ENCODE data around the gene RAB28. TPM values are rescaled to one million over a fixed set of nuclear protein-coding genes. Genes with fewer than 3 reads are reported as not detected.

Gene RAB28
- total RNA-seq, 1 donor from 2014 or later: 67.3 TPM

- TF ChIP-seq, protein P1, sequence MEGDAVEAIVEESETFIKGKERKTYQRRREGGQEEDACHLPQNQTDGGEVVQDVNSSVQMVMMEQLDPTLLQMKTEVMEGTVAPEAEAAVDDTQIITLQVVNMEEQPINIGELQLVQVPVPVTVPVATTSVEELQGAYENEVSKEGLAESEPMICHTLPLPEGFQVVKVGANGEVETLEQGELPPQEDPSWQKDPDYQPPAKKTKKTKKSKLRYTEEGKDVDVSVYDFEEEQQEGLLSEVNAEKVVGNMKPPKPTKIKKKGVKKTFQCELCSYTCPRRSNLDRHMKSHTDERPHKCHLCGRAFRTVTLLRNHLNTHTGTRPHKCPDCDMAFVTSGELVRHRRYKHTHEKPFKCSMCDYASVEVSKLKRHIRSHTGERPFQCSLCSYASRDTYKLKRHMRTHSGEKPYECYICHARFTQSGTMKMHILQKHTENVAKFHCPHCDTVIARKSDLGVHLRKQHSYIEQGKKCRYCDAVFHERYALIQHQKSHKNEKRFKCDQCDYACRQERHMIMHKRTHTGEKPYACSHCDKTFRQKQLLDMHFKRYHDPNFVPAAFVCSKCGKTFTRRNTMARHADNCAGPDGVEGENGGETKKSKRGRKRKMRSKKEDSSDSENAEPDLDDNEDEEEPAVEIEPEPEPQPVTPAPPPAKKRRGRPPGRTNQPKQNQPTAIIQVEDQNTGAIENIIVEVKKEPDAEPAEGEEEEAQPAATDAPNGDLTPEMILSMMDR (IDR thresholded peaks at IDR 0.05): no peak
- TF ChIP-seq EZH2 (IDR thresholded peaks at IDR 0.05) (no peak), EZH2phosphoT487 (IDR thresholded peaks at IDR 0.05) (no peak)
- DNase-seq (ENCODE audit: low spot score): no peak
- H3K36me3 Mint-ChIP-seq: peaks cover 11% of the 10 kb centered on the region
These were observed 135.0 kb downstream of the RAB28 start for GRCh38 chr4:13349096-13349495.

GRCh38 chr4:13348216-13348615 is 135.9 kb downstream of the RAB28 start:
- no peaks in the 10 kb centered on the region for H3K4me1 ChIP-seq
- no peaks in the 10 kb centered on the region for H3K79me2 ChIP-seq (ENCODE audit: low read depth)
- H3K4me2 ChIP-seq: no peak overlapping the region
- no peak overlapping the region for H3K27ac ChIP-seq
- no peak for DNase-seq (ENCODE audit: low spot score)
- no peak overlapping the region for H3K9ac ChIP-seq
- no peaks in the 10 kb centered on the region for H3K27me3 ChIP-seq
- peaks cover under 1% of the 10 kb centered on the region for H3K27me3 Mint-ChIP-seq (ENCODE audit: insufficient read depth, low read depth)
- H3K36me3 Mint-ChIP-seq: peaks cover 11% of the 10 kb centered on the region
- no peaks in the 10 kb centered on the region for H3K36me3 ChIP-seq
- H2AFZ ChIP-seq (replicated peaks): no peak overlapping the region
- H4K20me1 ChIP-seq (ENCODE audit: low read depth): no peaks in the 10 kb centered on the region
- H3K9me3 ChIP-seq (ENCODE audit: low read depth): no peaks in the 10 kb centered on the region
- peaks cover 2% of the 10 kb centered on the region for H3K9me3 Mint-ChIP-seq
- H3K4me3 Mint-ChIP-seq: no peak overlapping the region
- H3K27ac Mint-ChIP-seq: no peak overlapping the region
- H3F3A ChIP-seq (ENCODE audit: low read depth): no peaks in the 10 kb centered on the region
- TF ChIP-seq, protein P1 (IDR thresholded peaks at IDR 0.05): no peak
- no peak for TF ChIP-seq EZH2 (IDR thresholded peaks at IDR 0.05)
- TF ChIP-seq EZH2phosphoT487 (IDR thresholded peaks at IDR 0.05): no peak
- no peaks in the 10 kb centered on the region for H3K4me1 Mint-ChIP-seq
- H3K4me3 ChIP-seq: no peak overlapping the region

More at GRCh38 chr4:13349096-13349495, 135.0 kb downstream of the RAB28 start:
- peaks cover 2% of the 10 kb centered on the region for H3K27me3 Mint-ChIP-seq (ENCODE audit: insufficient read depth, low read depth)
- Histone ChIP-seq H3K9ac (no peak overlapping the region), H3K36me3 (no peaks in the 10 kb centered on the region), H3F3A (ENCODE audit: low read depth) (no peaks in the 10 kb centered on the region), H3K4me1 (no peaks in the 10 kb centered on the region), H3K4me3 (no peak overlapping the region), H3K79me2 (ENCODE audit: low read depth) (no peaks in the 10 kb centered on the region), H3K9me3 (ENCODE audit: low read depth) (no peaks in the 10 kb centered on the region), H3K27me3 (no peaks in the 10 kb centered on the region), H2AFZ (replicated peaks) (no peak overlapping the region), H3K27ac (no peak overlapping the region), H3K4me2 (no peak overlapping the region), H4K20me1 (ENCODE audit: low read depth) (no peaks in the 10 kb centered on the region)
- no peak overlapping the region for H3K4me3 Mint-ChIP-seq
- H3K4me1 Mint-ChIP-seq: no peaks in the 10 kb centered on the region
- peaks cover 2% of the 10 kb centered on the region for H3K9me3 Mint-ChIP-seq
- H3K27ac Mint-ChIP-seq: no peak overlapping the region

DNA sequence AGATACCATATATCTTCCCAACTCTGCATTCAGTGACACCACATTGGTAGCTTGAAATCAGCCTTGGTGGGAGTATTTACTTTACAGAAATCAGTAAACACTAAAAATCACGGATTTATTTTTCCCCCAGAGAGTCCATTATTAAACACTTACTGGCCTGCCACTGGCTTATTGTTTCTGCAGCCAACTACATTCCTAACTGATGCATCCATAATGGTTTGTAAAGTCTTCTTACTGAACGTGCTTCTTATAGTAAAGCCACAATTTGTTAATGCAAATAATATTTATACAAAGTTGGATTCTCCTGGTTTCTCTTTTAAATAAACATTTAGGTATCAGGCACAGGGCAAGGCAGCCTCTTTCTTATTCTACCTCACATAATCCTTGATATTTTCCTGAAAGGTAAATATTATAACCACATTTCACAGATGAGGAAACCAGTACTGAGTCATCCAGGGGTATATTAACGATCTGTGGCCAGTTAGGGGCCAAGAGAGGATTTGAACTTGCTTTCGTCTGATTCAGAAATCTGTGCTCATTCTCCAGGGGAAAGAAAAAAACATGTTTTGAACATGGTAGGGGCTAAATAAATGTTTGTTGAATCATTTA is 136.5 kb downstream of the RAB28 start:
- no peaks in the 10 kb centered on the region for H3K4me1 Mint-ChIP-seq
- H3K27me3 Mint-ChIP-seq (ENCODE audit: insufficient read depth, low read depth): no peaks in the 10 kb centered on the region
- TF ChIP-seq EZH2phosphoT487 (IDR thresholded peaks at IDR 0.05): no peak
- TF ChIP-seq EZH2 (IDR thresholded peaks at IDR 0.05): no peak
- TF ChIP-seq, protein P1 (IDR thresholded peaks at IDR 0.05): no peak
- H3K27ac Mint-ChIP-seq: no peak overlapping the region
- no peaks in the 10 kb centered on the region for H3K79me2 ChIP-seq (ENCODE audit: low read depth)
- no peak overlapping the region for H2AFZ ChIP-seq (replicated peaks)
- no peak overlapping the region for H3K4me3 Mint-ChIP-seq
- no peak overlapping the region for H3K4me2 ChIP-seq
- H3K27ac ChIP-seq: no peak overlapping the region
- peaks cover 2% of the 10 kb centered on the region for H3K9me3 Mint-ChIP-seq
- H3F3A ChIP-seq (ENCODE audit: low read depth): no peaks in the 10 kb centered on the region
- DNase-seq (ENCODE audit: low spot score): no peak
- H3K9ac ChIP-seq: no peak overlapping the region
- no peak overlapping the region for H3K4me3 ChIP-seq
- no peaks in the 10 kb centered on the region for H3K36me3 ChIP-seq
- no peaks in the 10 kb centered on the region for H3K27me3 ChIP-seq
- H3K4me1 ChIP-seq: no peaks in the 10 kb centered on the region
- no peaks in the 10 kb centered on the region for H3K9me3 ChIP-seq (ENCODE audit: low read depth)
- H3K36me3 Mint-ChIP-seq: peaks cover 9% of the 10 kb centered on the region
- H4K20me1 ChIP-seq (ENCODE audit: low read depth): no peaks in the 10 kb centered on the region
